Testis (tissue), 3 donors: ENCODE measurements around the gene TRIM38. TPM values are rescaled to one million over a fixed set of nuclear protein-coding genes. Genes with fewer than 3 reads are reported as not detected.

Experiments
- DNase-seq: peaks from one replicate; pipeline ENCODE4 v3.0.0-alpha.2; 2019
- H3K27ac ChIP-seq, 2 donors: fragments of 200-600 bp; sonication (generic); one replicate each; pipeline ENCODE4 v1.5.1; 2019
- H3K27me3 ChIP-seq: fragments of 200-600 bp; sonication (generic); one replicate; pipeline ENCODE4 v1.5.1; 2019
- H3K36me3 ChIP-seq: fragments of 200-600 bp; sonication (generic); one replicate; pipeline ENCODE4 v1.5.1; 2017; ENCODE audit warnings: low read depth; ENCODE audit errors: missing control alignments
- H3K4me1 ChIP-seq: fragments of 200-600 bp; sonication (generic); one replicate; pipeline ENCODE4 v1.5.1; 2019
- H3K4me3 ChIP-seq, 2 donors: fragments of 200-600 bp; sonication (generic); one replicate each; pipeline ENCODE4 v1.5.1; 2017 to 2019
- H3K9me3 ChIP-seq: fragments of 200-600 bp; sonication (generic); one replicate; pipeline ENCODE4 v1.5.1; 2017
- CTCF ChIP-seq, 3 experiments: fragments of 450-650 bp in 2 of 3; fragments of 200-600 bp in 1 of 3; sonication (generic) in 1 of 3; IDR thresholded peaks; one replicate each; pipeline ENCODE4 v1.5.1; 2016 to 2019; ENCODE audit warnings: antibody characterized with exemption in 3 of 3, mild to moderate bottlenecking in 2 of 3, moderate library complexity in 1 of 3
- POLR2A ChIP-seq: fragments of 450-650 bp; IDR thresholded peaks from one replicate; pipeline ENCODE4 v1.6.1; 2017; ENCODE audit warnings: antibody characterized with exemption, mild to moderate bottlenecking, moderate library complexity
- WGBS, 2 donors: methylation state at CpG; one replicate each; pipeline ENCODE4 v1.1.5; 2018; 5-methylcytosine and 5-hydroxymethylcytosine counted together
- intact Hi-C: fragments of 100-400 bp; cut with DNase I; formaldehyde crosslinking; loops from one replicate; pipeline ENCODE4 v1.15.1; 2023; ENCODE audit warnings: low total_unique reads
- polyA plus RNA-seq: library from polyadenylated mRNA; stranded (reverse); fragments of 350-450 nt; fragmentation: Illumina TruSeq; extraction: RNeasy Lipid Tissue Mini Kit (QIAGEN cat#74804); gene quantifications from one replicate; pipeline ENCODE4 v1.2.3, GENCODE V29; 2014; ENCODE audit warnings: low read depth, low replicate concordance; ENCODE audit not compliant: insufficient read depth
- total RNA-seq, 2 donors: library from RNA; depleted of rRNA; stranded (reverse); fragments of >200 nt; gene quantifications; one replicate each; pipeline ENCODE4 v1.2.3, GENCODE V29; 2016

TRIM38 gene
- total and polyA plus RNA-seq, 3 donors from 2014 or later = 3.2 to 9.1 (median 5.3) TPM

GRCh38 chr6:25949695-25950094 is 12.9 kb upstream of the TRIM38 start:
- intact Hi-C loops = no loop called here
- WGBS, 2 donors = 93 to 97% methylated on average over 1 of the region's 1 CpG
- no peaks in the 10 kb centered on the region for H3K9me3 ChIP-seq
- no peak for TF ChIP-seq CTCF (IDR thresholded peaks at IDR 0.05)
- no peak for TF ChIP-seq POLR2A
- no peak overlapping the region for H3K4me3 ChIP-seq
- no peaks in the 10 kb centered on the region for H3K4me1 ChIP-seq
- H3K27me3 ChIP-seq = no peaks in the 10 kb centered on the region
- no peak overlapping the region for H3K27ac ChIP-seq
- no peak for DNase-seq
- H3K36me3 ChIP-seq = no peaks in the 10 kb centered on the region

DNA sequence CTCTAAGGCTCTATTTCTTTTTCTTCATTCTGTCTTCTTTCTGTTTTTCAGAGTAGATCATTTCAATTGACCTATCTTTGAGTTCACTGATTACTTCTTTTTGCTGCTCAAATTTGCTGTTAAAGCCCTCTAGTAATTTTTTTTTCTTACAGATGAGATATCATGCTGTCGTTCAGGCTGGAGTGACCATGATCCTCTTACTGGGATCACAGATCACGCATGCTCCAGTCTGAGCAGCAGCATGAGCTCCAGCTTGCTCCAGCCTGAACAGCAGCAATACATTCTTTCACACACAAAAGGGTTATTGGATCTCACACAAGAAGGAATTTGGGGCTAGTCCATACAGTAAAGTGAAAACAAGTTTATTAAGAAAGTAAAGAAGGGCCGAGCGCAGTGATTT is 12.3 kb upstream of the TRIM38 start:
- H3K4me1 ChIP-seq = no peaks in the 10 kb centered on the region
- intact Hi-C loops = no loop called here
- no peaks in the 10 kb centered on the region for H3K36me3 ChIP-seq
- no peak overlapping the region for H3K4me3 ChIP-seq
- WGBS, 2 donors = 66 to 85% methylated on average over 4 of the region's 4 CpGs
- no peak overlapping the region for H3K27ac ChIP-seq
- no peak for DNase-seq
- H3K27me3 ChIP-seq = no peaks in the 10 kb centered on the region
- H3K9me3 ChIP-seq = no peaks in the 10 kb centered on the region
- TF ChIP-seq POLR2A (no peak), CTCF (IDR thresholded peaks at IDR 0.05) (no peak)

DNA sequence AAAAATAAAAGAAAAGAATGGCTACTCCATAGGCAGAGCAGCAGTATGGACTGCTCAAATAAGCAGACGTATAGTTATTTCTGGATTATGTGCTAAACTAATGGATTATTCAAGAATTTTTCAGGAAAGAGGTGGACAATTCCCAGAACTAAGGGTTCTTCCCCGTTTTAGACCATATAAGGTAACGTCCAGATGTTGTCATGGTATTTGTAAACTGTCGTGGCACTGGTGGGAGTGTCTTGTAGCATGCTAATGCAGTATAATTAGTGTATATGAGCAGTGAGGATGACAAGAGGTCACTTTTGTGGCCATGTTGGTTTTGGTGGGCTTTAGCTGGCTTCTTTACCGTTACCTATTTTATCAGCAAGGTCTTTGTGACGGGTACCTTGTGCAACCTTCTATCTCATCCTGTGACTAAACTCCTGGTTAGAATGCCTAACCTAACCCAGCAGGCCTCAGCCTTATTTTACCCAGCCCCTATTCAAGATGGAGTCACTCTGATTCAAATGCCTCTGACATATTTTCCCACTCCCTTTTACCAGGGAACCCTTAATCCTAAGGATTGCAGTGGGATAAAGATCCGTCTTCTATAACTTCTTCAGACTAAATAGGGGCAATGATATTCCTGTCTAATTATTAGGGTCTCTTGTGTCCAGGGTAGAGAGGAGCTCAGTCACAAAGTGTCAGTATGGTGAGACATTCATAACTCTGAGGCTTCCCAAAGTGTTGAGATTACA is 11.1 kb upstream of the TRIM38 start:
- 83 to 90% methylated on average over 7 of the region's 7 CpGs for WGBS, 2 donors
- no peak for DNase-seq
- Histone ChIP-seq H3K4me3 (no peak overlapping the region), H3K36me3 (no peaks in the 10 kb centered on the region), H3K27ac (no peak overlapping the region), H3K9me3 (no peaks in the 10 kb centered on the region), H3K27me3 (no peaks in the 10 kb centered on the region), H3K4me1 (no peaks in the 10 kb centered on the region)
- intact Hi-C loops = no loop called here
- TF ChIP-seq POLR2A (no peak), CTCF (IDR thresholded peaks at IDR 0.05) (no peak)

- Histone ChIP-seq H3K36me3 (no peaks in the 10 kb centered on the region), H3K4me1 (no peaks in the 10 kb centered on the region), H3K27me3 (no peaks in the 10 kb centered on the region), H3K27ac (no peak overlapping the region), H3K4me3 (no peak overlapping the region), H3K9me3 (no peaks in the 10 kb centered on the region)
- TF ChIP-seq POLR2A (no peak), CTCF (IDR thresholded peaks at IDR 0.05) (no peak)
- WGBS, 2 donors = 81 to 86% methylated on average over 2 of the region's 2 CpGs
- no peak for DNase-seq
- intact Hi-C loops = no loop called here
Measured at GRCh38 chr6:25952535-25952934, 10.1 kb upstream of the TRIM38 start.

DNA sequence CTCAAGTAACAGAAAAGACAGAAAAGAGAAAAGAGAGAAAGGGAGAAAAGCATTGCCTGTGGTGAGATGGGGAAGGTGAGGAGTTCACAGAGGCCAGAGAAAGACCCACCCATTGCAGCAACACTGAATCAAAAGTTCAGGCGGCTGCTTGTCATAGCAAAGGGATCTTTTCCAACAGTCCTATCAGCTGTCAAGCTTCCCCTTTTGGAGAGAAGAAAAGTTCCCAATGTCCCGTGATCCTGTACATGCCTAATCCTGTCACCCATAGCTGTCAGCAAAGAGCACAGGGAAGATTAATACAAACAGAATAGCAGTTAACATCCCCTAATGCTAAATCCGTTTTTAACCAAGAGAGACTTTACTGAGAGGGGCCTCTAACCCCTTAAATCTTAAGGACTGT is 8.9 kb upstream of the TRIM38 start:
- DNase-seq = no peak
- Histone ChIP-seq H3K9me3 (no peaks in the 10 kb centered on the region), H3K27ac (no peak overlapping the region), H3K27me3 (no peaks in the 10 kb centered on the region), H3K4me3 (no peak overlapping the region), H3K4me1 (no peaks in the 10 kb centered on the region), H3K36me3 (no peaks in the 10 kb centered on the region)
- TF ChIP-seq POLR2A (no peak), CTCF (IDR thresholded peaks at IDR 0.05) (no peak)
- intact Hi-C loops = no loop called here
- 69 to 88% methylated on average over 3 of the region's 3 CpGs for WGBS, 2 donors
